Endothelial cell of umbilical vein (primary cell): ENCODE results near the gene SIAH3.

ENCODE experiments used
- EZH2 ChIP-seq: IDR thresholded peaks from 2 replicates; pipeline ENCODE4 v1.6.1; 2012; ENCODE audit warnings: borderline replicate concordance, low read depth, mild to moderate bottlenecking, moderate library complexity, low read length, inconsistent platforms; ENCODE audit not compliant: severe bottlenecking
- JUN ChIP-seq: IDR thresholded peaks from 2 replicates; pipeline ENCODE4 v1.6.1; 2011; ENCODE audit warnings: borderline replicate concordance, low read depth; ENCODE audit not compliant: insufficient read length, insufficient read depth
- TF ChIP-seq, protein P1 (sequence below), 2 donors: IDR thresholded peaks; 1 replicate in 1 of 2; 2 replicates in 1 of 2; pipeline ENCODE4 v1.5.1; 2011; ENCODE audit warnings: low read length in 2 of 2, mild to moderate bottlenecking in 2 of 2, moderate library complexity in 2 of 2, control low read depth in 1 of 2, inconsistent platforms in 1 of 2, low read depth in 1 of 2; ENCODE audit not compliant: insufficient read depth in 1 of 2; ENCODE audit errors: extremely low read depth in 1 of 2

DNA sequence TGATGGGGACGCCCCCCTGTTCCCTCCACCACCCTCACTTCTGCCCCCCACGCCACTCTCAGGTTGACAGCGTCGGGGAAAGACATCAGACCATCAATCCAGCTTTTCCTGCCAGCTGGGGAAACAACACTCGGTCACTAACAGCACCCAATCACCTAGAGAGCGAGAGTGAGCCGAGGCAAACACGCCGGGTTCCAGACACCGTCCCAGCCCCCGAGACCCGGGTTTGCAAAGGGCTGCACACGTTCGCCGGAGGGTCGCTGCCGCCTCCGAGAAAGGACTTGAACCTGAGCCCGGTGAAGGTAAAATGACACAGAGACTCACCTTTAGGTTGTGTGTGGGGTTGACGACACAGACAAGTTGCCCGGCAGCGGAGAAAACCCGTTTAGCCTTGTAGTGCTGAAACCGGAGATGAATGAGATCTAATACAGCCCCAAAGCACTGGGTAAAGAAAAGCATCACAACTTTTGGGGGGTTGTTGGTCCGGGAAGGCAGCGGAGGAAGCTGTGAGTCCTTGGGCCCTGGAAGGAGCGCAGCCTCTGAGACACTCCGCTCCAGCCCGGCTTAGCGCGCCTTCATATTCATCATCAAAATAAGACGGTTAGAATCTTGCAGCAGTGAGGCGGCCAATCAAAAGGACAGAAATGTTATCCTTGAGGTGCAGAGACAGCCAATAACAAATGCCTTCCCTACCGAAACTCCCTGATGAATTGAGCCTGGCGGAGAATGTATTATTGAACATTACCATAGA is at the start of gene SIAH3:
- no peak for TF ChIP-seq JUN
- peak; percentile 86 for TF ChIP-seq EZH2
- TF ChIP-seq, protein P1, sequence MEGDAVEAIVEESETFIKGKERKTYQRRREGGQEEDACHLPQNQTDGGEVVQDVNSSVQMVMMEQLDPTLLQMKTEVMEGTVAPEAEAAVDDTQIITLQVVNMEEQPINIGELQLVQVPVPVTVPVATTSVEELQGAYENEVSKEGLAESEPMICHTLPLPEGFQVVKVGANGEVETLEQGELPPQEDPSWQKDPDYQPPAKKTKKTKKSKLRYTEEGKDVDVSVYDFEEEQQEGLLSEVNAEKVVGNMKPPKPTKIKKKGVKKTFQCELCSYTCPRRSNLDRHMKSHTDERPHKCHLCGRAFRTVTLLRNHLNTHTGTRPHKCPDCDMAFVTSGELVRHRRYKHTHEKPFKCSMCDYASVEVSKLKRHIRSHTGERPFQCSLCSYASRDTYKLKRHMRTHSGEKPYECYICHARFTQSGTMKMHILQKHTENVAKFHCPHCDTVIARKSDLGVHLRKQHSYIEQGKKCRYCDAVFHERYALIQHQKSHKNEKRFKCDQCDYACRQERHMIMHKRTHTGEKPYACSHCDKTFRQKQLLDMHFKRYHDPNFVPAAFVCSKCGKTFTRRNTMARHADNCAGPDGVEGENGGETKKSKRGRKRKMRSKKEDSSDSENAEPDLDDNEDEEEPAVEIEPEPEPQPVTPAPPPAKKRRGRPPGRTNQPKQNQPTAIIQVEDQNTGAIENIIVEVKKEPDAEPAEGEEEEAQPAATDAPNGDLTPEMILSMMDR (IDR thresholded peaks at IDR 0.05; ENCODE audit: extremely low read depth in 1 of 2, insufficient read depth in 1 of 2, low read depth in 1 of 2, low read length in 2 of 2) = no peak
